ENCODE measurements around the gene ZNF709.
A peak's percentile ranks its signal among the peaks of the same experiment; 100 is the strongest.
"Not testable (repeated sequence)": the region's sequence is repeated elsewhere in the genome, so short reads cannot be mapped to it uniquely, and the experiment has no call there.

Gene ZNF709

DNA sequence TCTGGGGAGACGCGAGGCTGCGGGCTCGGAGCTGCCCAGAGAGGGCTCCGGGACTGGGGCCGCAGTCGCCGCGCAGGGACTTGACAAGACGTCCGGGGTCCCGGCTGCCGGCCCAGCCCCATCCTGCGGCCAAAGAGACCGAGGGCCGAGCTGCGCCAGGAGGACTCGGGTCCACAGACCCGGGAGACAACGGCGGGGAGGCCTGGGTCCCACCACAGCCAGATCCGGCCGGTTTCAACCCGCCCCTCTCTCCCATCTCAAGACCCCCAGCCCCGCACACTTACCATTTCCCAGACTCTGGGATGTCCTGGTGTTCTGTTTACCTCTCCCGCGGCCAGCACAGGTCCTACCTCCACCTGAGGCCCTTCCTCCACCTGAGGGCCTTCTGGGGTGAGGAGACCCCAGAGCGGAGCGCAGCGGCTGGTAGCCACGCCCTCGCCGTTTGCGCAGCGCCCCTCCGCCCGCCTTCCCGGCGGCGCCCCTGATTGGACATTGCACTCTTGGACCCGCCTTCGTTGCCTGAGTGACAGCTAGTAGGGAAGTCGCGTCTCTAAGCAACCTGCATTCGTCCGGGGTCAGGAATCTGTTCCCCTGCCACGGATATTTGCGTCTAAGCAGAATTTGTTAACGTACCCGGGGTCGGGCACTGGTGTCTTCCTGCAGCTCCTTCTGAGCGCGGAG lies at the start of gene ZNF709:
Gene ZNF709, minus strand, starts transcription at position 446 of the 681 bp plus-strand sequence. Its CDS starts 159 bp downstream, at position 287.
- DNase-seq: peak; percentile 93

- DNase-seq: no peak
Measured at GRCh38 chr19:12527034-12527836, 42.6 kb upstream of the ZNF709 start.

DNA sequence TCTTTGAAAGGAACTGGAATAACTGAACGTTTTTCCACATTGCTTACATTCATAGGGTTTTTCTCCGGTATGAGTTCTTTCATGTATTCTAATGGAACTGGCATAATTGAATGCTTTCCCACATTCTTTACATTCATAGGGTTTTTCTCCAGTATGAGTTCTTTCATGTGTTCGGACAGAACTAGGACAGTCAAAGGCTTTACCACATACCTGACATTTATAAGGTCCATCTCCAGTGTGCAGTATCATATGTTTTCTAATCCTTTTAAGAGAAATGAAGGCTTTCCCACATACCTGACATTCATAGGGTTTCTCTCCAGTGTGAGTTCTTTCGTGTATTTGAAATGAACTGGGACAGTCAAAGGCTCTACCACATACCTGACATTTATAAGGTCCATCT lies 41.9 kb upstream of the ZNF709 start:
- DNase-seq: no peak

DNA sequence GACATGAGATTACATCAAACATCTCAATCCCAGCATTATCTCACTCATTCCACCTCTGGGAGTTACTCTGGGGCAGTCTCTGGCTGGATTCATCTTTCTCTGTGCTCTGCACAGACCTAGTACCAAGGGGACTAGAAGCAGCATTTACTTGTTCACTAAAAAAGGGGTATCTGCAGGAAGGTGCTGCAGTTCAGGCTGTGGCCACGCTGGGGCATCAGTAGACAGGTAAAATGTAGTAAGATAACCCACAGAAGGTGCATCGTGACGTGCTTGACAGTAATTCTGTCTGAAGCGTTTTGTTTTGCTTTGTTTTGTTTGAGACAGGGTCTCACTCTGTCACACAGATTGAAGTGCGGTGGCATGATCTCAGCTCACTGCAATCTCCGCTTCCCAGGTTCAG lies 37.4 kb upstream of the ZNF709 start:
- DNase-seq: no peak

DNA sequence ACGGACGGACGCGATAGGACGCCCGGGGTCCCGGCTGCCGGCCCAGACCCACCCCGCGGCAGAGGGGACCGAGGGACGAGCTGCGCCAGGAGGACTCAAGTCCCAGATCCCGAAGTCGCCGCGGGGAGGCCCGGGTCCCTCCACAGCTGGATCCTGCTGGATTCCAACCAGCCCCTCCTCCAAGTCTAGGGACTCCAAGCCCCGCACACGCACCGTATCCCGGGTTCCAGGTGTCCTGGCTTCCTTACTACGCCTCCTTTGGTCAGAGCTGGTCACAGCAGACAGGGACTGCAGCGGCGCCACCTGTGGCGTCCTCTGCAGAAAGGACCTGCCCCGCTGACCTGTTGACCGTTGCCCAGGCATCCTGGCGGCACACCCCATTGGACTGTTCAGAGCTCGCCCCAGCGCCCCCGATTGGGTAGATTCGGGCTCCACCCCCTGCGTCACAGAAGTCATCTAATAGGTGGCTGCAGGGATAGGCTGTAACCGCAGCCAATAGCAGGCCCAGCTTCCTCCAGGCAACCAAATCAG lies 29.0 kb upstream of the ZNF709 start:
- DNase-seq: no peak

DNA sequence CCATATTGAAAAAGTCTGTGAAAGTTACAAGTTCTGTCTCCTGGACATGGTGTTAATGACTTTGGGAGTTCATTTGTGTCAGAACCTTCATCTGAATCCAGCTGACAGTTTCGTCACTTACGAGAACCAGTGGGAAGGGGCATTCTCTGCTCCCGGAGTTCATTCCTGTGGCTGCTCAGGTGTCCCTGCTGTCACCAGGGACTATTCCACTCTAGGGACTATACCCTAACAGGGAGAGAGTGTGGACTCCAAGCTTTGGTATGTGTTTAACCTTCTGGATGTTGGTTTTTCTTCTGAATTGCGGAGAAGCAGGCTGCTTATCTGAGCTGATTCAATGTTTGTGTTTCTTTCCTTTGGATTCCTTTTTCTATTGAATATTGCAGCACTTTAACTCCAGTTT lies 12.4 kb upstream of the ZNF709 start:
- no peak for DNase-seq

GRCh38 chr19:12496480-12496879 lies 11.9 kb upstream of the ZNF709 start:
- no peak for DNase-seq

- peak; percentile 93 for DNase-seq
Measured at GRCh38 chr19:12495002-12495802, 10.6 kb upstream of the ZNF709 start.

DNA sequence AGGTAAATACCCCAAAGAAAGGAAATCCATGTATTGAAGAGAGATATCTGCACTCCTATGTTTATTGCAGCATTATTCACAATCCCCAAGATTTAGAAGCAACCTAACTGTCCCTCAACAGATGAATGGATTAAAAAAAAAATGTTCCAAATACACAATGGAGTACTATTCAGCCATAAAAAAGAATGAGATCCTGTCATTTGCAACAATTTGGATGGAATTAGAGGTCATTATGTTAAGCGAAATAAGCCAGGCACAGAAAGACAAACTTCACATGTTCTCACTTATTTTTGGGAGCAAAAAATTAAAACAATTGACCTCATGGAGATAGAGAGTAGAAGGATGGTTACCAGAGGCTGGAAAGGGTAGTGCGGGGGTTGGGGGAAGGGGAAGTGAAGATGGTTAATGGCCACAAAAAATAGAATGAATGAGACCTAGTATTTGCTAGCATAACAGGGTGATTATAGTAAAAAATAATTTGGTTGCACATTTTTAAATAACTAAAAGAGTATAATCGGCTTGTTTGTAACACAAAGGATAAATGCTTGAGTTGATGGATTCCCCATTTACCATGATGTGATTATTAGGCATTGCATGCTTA lies 9.7 kb upstream of the ZNF709 start:
- DNase-seq: no peak

DNA sequence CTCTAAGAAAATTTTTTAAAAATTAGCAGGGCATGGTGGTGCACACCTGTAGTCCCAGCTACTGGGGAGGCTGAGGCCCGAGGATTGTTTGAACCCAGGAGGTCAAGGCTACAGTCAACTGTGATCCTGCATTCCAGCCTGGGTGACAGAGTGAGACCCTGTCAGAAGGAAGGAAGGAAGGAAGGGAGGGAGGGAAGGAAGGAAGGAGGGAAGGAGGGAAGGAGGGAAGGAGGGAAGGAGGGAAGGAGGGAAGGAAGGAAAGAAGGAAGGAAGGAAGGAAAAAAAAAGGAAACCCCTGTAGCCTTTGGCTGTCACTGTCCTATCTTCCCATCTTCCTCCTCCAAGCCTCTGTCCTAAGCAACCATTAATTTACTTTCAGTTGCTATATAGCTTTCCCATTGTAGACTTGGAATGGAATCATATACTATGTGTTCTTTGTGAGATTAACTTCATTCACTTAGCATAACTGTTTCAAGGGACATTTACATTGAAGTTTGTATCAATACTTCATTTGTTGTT lies 1.7 kb upstream of the ZNF709 start:
- not testable (repeated sequence) for DNase-seq

GRCh38 chr19:12485571-12485970 lies 955 bp upstream of the ZNF709 start:
- no peak for DNase-seq

GRCh38 chr19:12485052-12485416 lies 418 bp upstream of the ZNF709 start:
- DNase-seq: peak; percentile 73

- peak; percentile 19 for DNase-seq
Measured at GRCh38 chr19:12484011-12484370, 625 bp downstream of the ZNF709 start.

- no peak for DNase-seq
Measured at GRCh38 chr19:12482509-12482886, 2.1 kb downstream of the ZNF709 start.

DNA sequence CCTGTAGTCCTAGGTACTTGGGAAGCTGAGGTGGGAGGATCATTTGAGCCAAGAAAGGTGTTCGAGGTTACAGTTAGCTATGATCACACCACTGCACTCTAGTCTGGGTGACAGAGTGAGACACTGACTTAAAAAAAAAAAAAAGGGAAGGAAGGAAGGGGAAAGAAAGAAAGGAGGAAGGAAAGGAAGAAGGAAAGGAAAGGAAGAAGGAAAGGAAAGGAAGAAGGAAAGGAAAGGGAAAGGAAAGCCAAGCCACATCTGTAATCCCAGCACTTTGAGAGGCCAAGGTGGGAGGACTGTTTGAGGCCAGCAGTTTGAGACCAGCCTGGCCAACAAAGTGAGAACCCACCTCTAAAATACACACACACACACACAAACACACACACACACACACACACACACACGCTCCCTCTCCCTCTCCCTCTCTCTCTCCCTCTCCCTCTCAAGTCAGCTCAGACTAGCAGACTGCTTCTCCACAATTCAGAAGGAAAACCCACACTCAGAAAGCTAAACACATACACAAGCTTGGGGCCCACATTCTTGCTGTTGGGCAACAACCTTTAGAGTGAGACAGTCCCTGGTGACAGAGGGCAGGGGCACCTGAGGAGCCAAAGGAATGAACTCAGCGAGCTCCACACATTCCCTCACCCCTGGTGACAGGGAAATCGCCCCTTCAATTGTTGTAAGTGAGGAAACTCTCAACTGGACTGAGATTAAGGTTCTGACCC lies 2.7 kb downstream of the ZNF709 start:
- DNase-seq: no peak

DNA sequence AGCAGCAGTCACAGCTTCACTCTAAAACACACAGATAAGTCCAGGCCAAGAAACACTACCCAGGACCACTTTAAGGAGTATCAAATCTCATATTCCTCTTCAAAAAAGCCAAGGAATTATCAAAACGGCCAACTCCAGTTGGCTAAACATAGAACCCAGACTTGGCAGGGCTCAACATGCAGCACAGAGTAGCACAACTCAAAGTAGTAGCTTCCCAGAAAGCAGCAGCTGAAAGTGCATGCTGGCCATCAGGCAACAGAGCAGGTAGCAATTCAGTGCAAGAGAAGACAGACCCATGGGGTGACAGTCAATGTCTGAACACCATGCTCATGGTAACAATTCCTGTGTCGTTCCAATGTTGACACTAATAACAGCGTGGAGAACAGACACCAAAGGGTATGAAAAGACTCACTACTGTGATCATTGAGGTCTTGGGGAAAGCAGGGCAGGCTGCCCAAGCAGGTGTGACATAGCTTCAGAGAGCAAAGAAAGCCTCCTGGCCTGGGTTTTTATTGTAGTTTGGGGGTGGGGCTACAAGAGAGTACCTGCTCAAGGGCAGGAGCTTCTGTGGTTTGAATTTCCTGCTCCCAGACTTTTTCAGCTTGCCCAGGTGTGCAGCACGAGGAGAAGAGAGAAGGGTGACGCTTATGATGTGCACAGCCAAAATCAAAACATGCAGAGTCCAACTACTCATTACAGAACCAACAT lies 6.2 kb downstream of the ZNF709 start:
- DNase-seq: no peak

DNA sequence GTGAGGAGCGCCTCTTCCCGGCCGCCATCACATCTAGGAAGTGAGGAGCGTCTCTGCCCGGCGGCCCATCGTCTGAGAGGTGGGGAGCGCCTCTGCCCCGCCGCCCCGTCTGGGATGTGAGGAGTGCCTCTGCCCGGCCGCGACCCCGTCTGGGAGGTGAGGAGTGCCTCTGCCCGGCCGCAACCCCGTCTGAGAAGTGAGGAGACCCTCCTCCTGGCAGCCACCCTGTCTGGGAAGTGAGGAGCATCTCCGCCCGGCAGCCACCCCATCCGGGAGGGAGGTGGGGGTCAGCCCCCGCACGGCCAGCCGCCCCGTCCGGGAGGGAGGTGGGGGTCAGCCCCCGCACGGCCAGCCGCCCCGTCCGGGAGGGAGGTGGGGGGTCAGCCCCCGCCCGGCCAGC lies 17.0 kb downstream of the ZNF709 start:
- DNase-seq: not testable (repeated sequence)

- DNase-seq: no peak
Measured at GRCh38 chr19:12465211-12465610, 19.4 kb downstream of the ZNF709 start.

DNA sequence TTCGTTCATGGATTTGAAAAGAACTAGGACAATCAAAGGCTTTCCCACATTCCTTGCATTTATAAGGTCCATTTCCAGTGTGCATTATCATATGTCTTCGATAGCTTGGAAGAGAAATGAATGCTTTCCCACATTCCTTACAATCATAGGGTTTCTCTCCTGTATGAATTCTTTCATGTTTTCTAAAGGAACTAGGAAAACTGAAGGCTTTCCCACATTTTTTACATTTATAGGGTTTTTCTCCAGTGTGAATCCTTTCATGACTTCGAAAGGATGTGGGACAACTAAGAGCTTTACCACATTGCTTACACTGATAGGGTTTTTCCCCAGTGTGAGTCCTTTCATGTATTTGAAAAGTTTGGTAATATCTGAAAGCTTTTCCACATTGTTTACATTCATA lies 19.8 kb downstream of the ZNF709 start:
- DNase-seq: no peak

DNA sequence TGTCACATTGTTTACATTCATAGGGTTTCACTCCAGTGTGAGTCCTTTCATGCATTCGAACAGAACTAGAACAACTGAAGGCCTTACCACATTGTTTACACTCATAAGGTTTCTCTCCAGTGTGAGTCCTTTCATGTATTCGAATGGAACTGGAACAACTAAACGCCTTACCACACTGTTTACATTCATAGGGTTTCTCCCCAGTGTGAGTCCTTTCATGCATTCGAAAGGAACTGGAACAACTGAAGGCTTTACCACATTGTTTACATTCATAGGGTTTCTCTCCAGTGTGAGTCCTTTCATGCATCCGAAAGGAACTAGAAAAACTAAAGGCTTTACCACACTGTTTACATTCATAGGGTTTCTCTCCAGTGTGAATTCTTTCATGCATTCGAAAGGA lies 20.5 kb downstream of the ZNF709 start:
- not testable (repeated sequence) for DNase-seq

DNA sequence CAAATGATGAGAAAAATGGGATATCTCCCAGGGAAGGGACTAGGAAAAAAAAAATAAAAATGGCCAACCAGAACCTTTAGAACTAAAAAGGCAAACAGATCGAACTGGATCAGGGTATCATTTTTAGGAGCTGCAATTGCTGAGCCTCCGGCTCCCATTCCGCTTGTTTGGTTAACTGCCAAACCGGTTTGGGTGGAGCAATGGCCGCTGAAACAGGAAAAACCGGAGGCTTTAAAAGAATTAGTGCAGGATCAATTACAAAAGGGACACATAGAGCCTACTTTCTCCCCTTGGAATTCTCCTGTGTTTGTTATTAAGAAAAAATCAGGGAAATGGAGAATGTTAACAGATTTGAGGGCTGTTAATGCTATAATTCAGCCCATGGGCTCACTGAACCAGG lies 31.1 kb downstream of the ZNF709 start:
- DNase-seq: peak; percentile 8

Data from NCI-H510A treated with DMSO at 0.1 percent for 48 hours (cell line).